ENCODE data around the gene PDE10A.

Gene PDE10A

DNA sequence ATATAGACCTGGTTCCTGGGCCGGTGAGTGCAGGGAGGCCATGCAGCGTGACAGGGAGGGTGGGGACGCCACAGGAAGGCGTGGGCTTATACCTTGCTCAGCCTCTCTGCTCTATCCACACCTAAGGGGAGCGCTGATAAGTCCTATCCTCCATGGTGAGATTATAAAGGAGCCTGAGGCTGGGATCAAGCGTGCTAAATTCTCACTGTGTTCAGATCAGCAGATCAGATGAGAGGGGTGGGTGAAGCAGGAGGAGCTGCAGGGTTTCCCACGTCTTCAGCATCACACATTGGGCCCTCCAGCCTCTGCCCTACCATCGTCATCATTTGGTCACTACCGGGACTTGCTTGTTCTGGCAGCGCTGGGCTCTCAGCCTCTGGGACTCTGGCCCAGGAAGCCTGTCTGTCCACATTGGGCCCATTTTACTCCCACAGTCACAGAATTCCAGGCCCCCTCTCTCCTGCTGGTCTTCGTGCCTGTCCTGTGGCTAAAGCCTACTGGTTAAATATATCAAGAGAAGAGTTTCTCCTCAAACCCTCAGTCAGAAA lies 29.1 kb upstream of the PDE10A start:
- no peak overlapping the region for H3K4me3 ChIP-seq (replicated peaks; ENCODE audit: insufficient read depth, low read length)
- TF ChIP-seq SPI1 (IDR thresholded peaks at IDR 0.05; ENCODE audit: borderline replicate concordance, low read depth) (no peak), GABPA (IDR thresholded peaks at IDR 0.05; ENCODE audit: low read depth) (no peak), POLR2AphosphoS5 (IDR thresholded peaks at IDR 0.05; ENCODE audit: low read depth) (no peak)
- TF ChIP-seq, protein P1, sequence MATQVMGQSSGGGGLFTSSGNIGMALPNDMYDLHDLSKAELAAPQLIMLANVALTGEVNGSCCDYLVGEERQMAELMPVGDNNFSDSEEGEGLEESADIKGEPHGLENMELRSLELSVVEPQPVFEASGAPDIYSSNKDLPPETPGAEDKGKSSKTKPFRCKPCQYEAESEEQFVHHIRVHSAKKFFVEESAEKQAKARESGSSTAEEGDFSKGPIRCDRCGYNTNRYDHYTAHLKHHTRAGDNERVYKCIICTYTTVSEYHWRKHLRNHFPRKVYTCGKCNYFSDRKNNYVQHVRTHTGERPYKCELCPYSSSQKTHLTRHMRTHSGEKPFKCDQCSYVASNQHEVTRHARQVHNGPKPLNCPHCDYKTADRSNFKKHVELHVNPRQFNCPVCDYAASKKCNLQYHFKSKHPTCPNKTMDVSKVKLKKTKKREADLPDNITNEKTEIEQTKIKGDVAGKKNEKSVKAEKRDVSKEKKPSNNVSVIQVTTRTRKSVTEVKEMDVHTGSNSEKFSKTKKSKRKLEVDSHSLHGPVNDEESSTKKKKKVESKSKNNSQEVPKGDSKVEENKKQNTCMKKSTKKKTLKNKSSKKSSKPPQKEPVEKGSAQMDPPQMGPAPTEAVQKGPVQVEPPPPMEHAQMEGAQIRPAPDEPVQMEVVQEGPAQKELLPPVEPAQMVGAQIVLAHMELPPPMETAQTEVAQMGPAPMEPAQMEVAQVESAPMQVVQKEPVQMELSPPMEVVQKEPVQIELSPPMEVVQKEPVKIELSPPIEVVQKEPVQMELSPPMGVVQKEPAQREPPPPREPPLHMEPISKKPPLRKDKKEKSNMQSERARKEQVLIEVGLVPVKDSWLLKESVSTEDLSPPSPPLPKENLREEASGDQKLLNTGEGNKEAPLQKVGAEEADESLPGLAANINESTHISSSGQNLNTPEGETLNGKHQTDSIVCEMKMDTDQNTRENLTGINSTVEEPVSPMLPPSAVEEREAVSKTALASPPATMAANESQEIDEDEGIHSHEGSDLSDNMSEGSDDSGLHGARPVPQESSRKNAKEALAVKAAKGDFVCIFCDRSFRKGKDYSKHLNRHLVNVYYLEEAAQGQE (IDR thresholded peaks at IDR 0.05; ENCODE audit: insufficient replicate concordance, low read depth) = no peak
- TF ChIP-seq, protein P2, sequence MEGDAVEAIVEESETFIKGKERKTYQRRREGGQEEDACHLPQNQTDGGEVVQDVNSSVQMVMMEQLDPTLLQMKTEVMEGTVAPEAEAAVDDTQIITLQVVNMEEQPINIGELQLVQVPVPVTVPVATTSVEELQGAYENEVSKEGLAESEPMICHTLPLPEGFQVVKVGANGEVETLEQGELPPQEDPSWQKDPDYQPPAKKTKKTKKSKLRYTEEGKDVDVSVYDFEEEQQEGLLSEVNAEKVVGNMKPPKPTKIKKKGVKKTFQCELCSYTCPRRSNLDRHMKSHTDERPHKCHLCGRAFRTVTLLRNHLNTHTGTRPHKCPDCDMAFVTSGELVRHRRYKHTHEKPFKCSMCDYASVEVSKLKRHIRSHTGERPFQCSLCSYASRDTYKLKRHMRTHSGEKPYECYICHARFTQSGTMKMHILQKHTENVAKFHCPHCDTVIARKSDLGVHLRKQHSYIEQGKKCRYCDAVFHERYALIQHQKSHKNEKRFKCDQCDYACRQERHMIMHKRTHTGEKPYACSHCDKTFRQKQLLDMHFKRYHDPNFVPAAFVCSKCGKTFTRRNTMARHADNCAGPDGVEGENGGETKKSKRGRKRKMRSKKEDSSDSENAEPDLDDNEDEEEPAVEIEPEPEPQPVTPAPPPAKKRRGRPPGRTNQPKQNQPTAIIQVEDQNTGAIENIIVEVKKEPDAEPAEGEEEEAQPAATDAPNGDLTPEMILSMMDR (IDR thresholded peaks at IDR 0.05; ENCODE audit: insufficient read depth, low read length) = no peak
- DNase-seq (ENCODE audit: low read depth in 1 of 2, low spot score in 1 of 2) = no peak
- no peak overlapping the region for H3K27ac ChIP-seq (replicated peaks)
- H3K27me3 ChIP-seq (ENCODE audit: insufficient read depth, poor library complexity, severe bottlenecking) = peaks cover 2% of the 10 kb centered on the region

DNA sequence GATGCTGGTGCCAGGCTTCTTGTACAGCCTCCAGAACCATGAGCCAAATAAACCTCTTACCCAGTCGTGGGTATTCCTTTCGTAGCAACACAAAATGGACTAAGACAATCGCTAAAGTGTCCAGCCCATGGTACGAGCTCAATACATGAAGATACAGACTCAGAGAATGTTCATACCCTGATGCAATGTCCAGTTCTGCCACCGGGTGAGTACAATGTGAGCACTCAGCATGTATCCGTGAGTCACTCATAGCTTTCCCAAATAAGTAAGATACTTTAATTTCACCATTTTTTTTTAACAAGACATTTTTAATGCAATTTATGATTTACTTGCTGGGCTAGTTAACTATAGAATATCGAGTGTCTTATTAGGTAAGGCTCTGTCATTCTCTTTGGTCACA lies 26.7 kb upstream of the PDE10A start:
- Histone ChIP-seq H3K27me3 (ENCODE audit: insufficient read depth, poor library complexity, severe bottlenecking) (no peaks in the 10 kb centered on the region), H3K4me3 (replicated peaks; ENCODE audit: insufficient read depth, low read length) (no peak overlapping the region), H3K27ac (replicated peaks) (no peak overlapping the region)
- no peak for DNase-seq (ENCODE audit: low read depth in 1 of 2, low spot score in 1 of 2)
- TF ChIP-seq GABPA (IDR thresholded peaks at IDR 0.05; ENCODE audit: low read depth) (no peak), POLR2AphosphoS5 (IDR thresholded peaks at IDR 0.05; ENCODE audit: low read depth) (no peak), SPI1 (IDR thresholded peaks at IDR 0.05; ENCODE audit: borderline replicate concordance, low read depth) (no peak)
- TF ChIP-seq, protein P2 (IDR thresholded peaks at IDR 0.05; ENCODE audit: insufficient read depth, low read length) = no peak
- TF ChIP-seq, protein P1 (IDR thresholded peaks at IDR 0.05; ENCODE audit: insufficient replicate concordance, low read depth) = no peak

DNA sequence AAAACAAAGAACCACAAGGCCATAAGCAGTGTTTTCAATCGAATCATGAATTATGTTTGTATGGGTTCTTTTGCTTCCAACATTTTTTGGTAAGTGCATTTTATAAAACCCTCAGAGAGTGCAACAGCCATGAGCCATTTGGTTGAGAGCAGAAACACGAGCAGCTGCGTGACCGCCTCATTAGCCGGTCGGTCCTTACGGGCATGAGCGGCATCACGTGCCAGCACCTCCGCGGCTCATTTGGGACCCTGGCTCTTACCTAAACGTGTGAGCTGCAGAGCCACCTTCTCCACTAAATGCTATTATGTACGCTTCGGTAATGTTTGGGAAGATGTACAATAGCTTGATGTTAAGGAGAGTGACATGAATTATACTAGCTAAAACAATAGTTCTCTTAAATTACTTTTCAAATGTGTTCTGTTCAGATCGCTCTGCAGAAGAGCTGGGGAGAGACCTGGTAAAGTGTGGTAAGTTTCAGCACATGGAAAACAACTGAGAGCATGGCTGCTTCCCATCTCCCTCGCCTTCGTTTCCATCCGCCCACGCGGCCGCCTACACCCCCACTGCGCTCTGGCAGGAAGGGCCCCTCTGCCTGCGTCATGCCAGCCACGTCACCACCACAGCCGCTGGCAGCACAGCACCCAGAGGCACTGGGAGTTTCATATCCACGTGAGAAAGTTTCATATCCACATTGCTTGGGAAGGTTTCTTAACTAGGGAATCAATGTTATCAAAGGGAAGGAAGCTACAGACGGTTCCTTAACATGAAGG lies 23.7 kb upstream of the PDE10A start:
- no peak for TF ChIP-seq POLR2AphosphoS5 (IDR thresholded peaks at IDR 0.05; ENCODE audit: low read depth)
- TF ChIP-seq GABPA (IDR thresholded peaks at IDR 0.05; ENCODE audit: low read depth) = no peak
- TF ChIP-seq, protein P1 (IDR thresholded peaks at IDR 0.05; ENCODE audit: insufficient replicate concordance, low read depth) = no peak
- TF ChIP-seq, protein P2 (IDR thresholded peaks at IDR 0.05; ENCODE audit: insufficient read depth, low read length) = no peak
- TF ChIP-seq SPI1 (IDR thresholded peaks at IDR 0.05; ENCODE audit: borderline replicate concordance, low read depth) = no peak
- Histone ChIP-seq H3K27me3 (ENCODE audit: insufficient read depth, poor library complexity, severe bottlenecking) (no peaks in the 10 kb centered on the region), H3K27ac (replicated peaks) (no peak overlapping the region), H3K4me3 (replicated peaks; ENCODE audit: insufficient read depth, low read length) (no peak overlapping the region)
- no peak for DNase-seq (ENCODE audit: low read depth in 1 of 2, low spot score in 1 of 2)

Measured in HL-60 (cell line).